Neuron (in vitro differentiated cells): Measurements from ENCODE around the gene MPHOSPH9.
"Not testable (repeated sequence)": the region's sequence is repeated elsewhere in the genome, so short reads cannot be mapped to it uniquely, and the experiment has no call there.

Experiments used
- H2AFZ ChIP-seq: one replicate; pipeline ENCODE4 v1.6.1; 2013; ENCODE audit warnings: low read depth, mild to moderate bottlenecking, inconsistent platforms, low read length, moderate library complexity
- H3K27me3 ChIP-seq: one replicate; pipeline ENCODE4 v1.6.1; 2013; ENCODE audit warnings: low read length; ENCODE audit not compliant: insufficient read depth
- H3K36me3 ChIP-seq: one replicate; pipeline ENCODE4 v1.6.1; 2013; ENCODE audit warnings: low read length; ENCODE audit not compliant: insufficient read depth
- H3K4me1 ChIP-seq: one replicate; pipeline ENCODE4 v1.6.1; 2013; ENCODE audit warnings: low read length; ENCODE audit not compliant: insufficient read depth
- H3K4me3 ChIP-seq: 2 replicates; pipeline ENCODE4 v1.5.1; 2013; ENCODE audit warnings: mild to moderate bottlenecking, low read length, moderate library complexity
- H3K9me3 ChIP-seq: one replicate; pipeline ENCODE4 v1.6.1; 2013; ENCODE audit warnings: low read length

MPHOSPH9 gene

GRCh38 chr12:123233505-123234308 lies 766 bp upstream of the MPHOSPH9 start:
- peak overlapping the region; percentile 20 for H2AFZ ChIP-seq
- no peaks in the 10 kb centered on the region for H3K27me3 ChIP-seq
- H3K9me3 ChIP-seq = no peaks in the 10 kb centered on the region
- H3K4me1 ChIP-seq = peaks cover 19% of the 10 kb centered on the region
- peaks cover 4% of the 10 kb centered on the region for H3K36me3 ChIP-seq
- H3K4me3 ChIP-seq = peak overlapping the region; percentile 83

DNA sequence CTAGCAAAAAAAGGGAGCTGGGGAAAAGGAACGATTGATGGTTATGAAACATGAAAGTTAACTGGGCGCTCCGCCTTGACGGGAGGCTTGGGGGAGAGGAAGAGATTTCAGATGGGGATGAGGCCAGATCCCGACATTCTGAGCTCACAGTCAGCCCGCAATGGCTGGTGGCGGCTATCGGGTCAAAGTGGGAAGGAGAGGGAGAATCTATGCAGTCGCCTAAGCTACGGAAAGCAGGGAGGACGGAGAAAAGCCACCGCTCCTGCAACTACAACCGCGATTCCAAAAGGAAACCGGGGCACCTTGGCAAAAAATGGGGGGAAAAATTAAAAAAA lies 502 bp downstream of the MPHOSPH9 start:
- H3K9me3 ChIP-seq = no peaks in the 10 kb centered on the region
- peak overlapping the region; percentile 83 for H3K4me3 ChIP-seq
- no peaks in the 10 kb centered on the region for H3K27me3 ChIP-seq
- peak overlapping the region; percentile 60 for H2AFZ ChIP-seq
- H3K36me3 ChIP-seq = peaks cover 4% of the 10 kb centered on the region
- peaks cover 31% of the 10 kb centered on the region for H3K4me1 ChIP-seq

DNA sequence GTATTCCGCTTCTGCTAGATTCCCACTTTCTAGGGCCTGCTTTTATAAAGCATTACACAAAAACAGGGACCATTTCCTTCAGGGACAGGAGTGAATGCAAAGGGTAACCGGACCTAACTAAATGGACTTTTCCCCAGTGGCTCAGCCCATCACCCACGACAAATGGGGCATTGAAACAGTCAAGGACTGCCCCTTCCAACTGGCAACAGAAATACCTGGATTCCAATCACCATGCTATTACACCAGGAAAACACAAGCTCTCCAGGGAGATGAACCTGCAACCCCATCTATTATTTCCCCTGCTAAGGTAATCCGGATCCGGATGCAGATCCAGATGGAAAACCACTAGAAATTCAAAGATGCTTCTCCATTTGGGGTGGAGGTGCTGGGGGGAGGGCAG lies 1.0 kb downstream of the MPHOSPH9 start:
- peaks cover 4% of the 10 kb centered on the region for H3K36me3 ChIP-seq
- H3K27me3 ChIP-seq = no peaks in the 10 kb centered on the region
- peak overlapping the region; percentile 83 for H3K4me3 ChIP-seq
- H3K4me1 ChIP-seq = peaks cover 33% of the 10 kb centered on the region
- H2AFZ ChIP-seq = peak overlapping the region; percentile 60
- no peaks in the 10 kb centered on the region for H3K9me3 ChIP-seq

DNA sequence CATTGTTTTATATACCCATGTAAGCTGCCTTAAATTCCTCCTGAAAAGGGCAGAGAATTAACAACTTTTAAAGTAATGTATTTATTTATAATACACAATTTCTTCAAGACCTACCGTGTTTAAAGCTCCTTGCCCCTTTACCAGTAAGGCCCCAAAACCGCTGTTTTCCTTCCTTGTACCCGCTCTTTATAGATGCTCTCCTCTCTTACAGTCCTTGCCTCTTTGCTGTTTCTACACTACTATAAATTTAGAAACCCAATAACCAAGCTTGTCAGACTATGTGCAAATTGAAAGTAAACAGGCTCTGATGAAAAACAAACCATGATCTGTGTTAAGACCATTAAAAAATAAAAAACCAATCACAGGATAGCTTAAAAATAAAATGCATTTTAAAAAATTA lies 3.9 kb downstream of the MPHOSPH9 start:
- Histone ChIP-seq H3K27me3 (no peaks in the 10 kb centered on the region), H3K4me3 (no peak overlapping the region), H3K36me3 (peaks cover 12% of the 10 kb centered on the region), H3K9me3 (no peaks in the 10 kb centered on the region), H2AFZ (no peak overlapping the region), H3K4me1 (peaks cover 30% of the 10 kb centered on the region)

DNA sequence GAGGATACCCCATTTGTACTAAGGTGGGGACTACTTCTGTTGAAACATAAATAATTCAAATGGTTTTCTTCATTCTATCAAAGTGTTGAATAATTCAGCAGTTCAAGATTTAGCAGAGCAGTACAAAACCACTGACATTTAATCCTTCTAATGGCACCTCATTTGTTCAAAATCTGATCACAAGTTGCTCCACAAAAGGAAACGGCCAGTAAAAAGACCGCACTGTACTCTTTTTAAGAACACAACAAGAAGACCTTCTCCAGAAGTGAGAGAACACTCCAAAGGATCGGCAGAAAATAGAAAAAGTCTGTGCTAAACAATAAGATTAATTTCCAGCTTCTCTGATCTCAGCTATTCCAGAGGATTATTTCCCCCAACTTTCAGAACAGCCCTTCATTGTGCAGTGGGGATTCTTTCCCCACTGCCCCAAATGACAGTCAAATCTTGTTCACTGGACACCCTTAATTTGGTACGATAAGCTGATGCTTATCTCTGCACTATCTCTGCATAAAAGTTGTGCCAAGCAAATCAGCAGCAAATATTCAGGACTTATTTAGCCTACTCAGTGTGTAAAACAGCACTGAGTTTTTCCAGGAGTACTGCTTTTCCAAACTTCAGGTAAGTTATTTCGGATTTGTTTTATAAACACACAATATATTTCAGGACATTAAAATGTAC lies 5.2 kb downstream of the MPHOSPH9 start:
- H3K36me3 ChIP-seq = peaks cover 22% of the 10 kb centered on the region
- H3K27me3 ChIP-seq = no peaks in the 10 kb centered on the region
- no peaks in the 10 kb centered on the region for H3K9me3 ChIP-seq
- H3K4me3 ChIP-seq = no peak overlapping the region
- H3K4me1 ChIP-seq = peaks cover 25% of the 10 kb centered on the region
- no peak overlapping the region for H2AFZ ChIP-seq

- H3K9me3 ChIP-seq = no peaks in the 10 kb centered on the region
- H3K4me3 ChIP-seq = no peak overlapping the region
- H3K36me3 ChIP-seq = peaks cover 41% of the 10 kb centered on the region
- no peaks in the 10 kb centered on the region for H3K27me3 ChIP-seq
- no peak overlapping the region for H2AFZ ChIP-seq
- peaks cover 15% of the 10 kb centered on the region for H3K4me1 ChIP-seq
Measured at GRCh38 chr12:123225443-123225842, 7.5 kb downstream of the MPHOSPH9 start.

- H2AFZ ChIP-seq = no peak overlapping the region
- peaks cover 9% of the 10 kb centered on the region for H3K4me1 ChIP-seq
- H3K4me3 ChIP-seq = no peak overlapping the region
- no peaks in the 10 kb centered on the region for H3K27me3 ChIP-seq
- H3K9me3 ChIP-seq = no peaks in the 10 kb centered on the region
- peaks cover 48% of the 10 kb centered on the region for H3K36me3 ChIP-seq
Measured at GRCh38 chr12:123223241-123223668, 9.7 kb downstream of the MPHOSPH9 start.

GRCh38 chr12:123207815-123208214 lies 25.1 kb downstream of the MPHOSPH9 start:
- not testable (repeated sequence) for H3K4me1 ChIP-seq, H3K9me3 ChIP-seq, H3K4me3 ChIP-seq, H2AFZ ChIP-seq, H3K27me3 ChIP-seq
- H3K36me3 ChIP-seq = peaks cover 60% of the 10 kb centered on the region

DNA sequence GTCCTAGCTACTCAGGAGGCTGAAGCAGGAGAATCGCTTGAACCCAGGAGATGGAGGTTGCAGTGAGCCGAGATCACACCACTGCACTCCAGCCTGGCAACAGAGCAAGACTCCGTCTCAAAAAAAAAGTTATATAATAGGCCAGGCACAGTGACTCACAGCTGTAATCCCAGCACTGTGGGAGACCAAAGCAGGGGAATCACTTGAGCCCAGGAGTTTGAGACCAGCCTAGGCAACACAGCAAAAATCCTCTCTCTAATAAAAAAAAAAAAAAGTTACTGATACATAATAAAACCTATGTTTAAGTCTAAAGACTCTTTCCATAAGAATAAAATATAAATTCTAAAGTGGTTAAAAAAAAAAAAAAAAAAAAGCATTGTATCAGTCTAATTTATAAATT lies 26.1 kb downstream of the MPHOSPH9 start:
- not testable (repeated sequence) for H3K4me3 ChIP-seq, H2AFZ ChIP-seq, H3K9me3 ChIP-seq, H3K4me1 ChIP-seq, H3K27me3 ChIP-seq
- peaks cover 64% of the 10 kb centered on the region for H3K36me3 ChIP-seq

GRCh38 chr12:123200414-123200813 lies 32.5 kb downstream of the MPHOSPH9 start:
- no peaks in the 10 kb centered on the region for H3K27me3 ChIP-seq
- no peak overlapping the region for H3K4me3 ChIP-seq
- H3K4me1 ChIP-seq = no peaks in the 10 kb centered on the region
- H3K36me3 ChIP-seq = peaks cover 68% of the 10 kb centered on the region
- no peak overlapping the region for H2AFZ ChIP-seq
- no peaks in the 10 kb centered on the region for H3K9me3 ChIP-seq

- Histone ChIP-seq H3K4me1 (no peaks in the 10 kb centered on the region), H3K27me3 (no peaks in the 10 kb centered on the region), H3K9me3 (no peaks in the 10 kb centered on the region), H3K4me3 (no peak overlapping the region), H3K36me3 (peaks cover 68% of the 10 kb centered on the region), H2AFZ (no peak overlapping the region)
Measured at GRCh38 chr12:123199936-123200335, 33.0 kb downstream of the MPHOSPH9 start.

DNA sequence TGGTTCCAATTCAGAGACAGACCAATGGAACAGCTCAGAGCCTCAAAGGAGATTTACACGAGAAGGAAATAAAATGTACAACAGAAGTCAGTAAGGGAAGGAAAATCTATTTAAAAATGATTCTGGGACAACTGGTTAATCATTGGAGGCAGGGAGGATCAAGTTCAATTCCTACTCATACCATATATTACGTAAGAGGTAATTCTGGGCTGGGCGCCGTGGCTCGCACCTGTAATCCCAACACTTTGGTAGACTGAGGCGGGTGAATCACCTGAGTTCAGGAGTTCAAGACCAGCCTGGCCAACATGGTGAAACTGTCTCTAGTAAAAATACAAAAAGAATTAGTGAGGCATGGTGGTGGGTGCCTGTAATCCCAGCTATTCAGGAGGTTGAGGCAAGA lies 45.3 kb downstream of the MPHOSPH9 start:
- Histone ChIP-seq H3K27me3 (no peaks in the 10 kb centered on the region), H3K36me3 (peaks cover 68% of the 10 kb centered on the region), H3K9me3 (no peaks in the 10 kb centered on the region), H3K4me1 (no peaks in the 10 kb centered on the region), H3K4me3 (no peak overlapping the region), H2AFZ (no peak overlapping the region)

DNA sequence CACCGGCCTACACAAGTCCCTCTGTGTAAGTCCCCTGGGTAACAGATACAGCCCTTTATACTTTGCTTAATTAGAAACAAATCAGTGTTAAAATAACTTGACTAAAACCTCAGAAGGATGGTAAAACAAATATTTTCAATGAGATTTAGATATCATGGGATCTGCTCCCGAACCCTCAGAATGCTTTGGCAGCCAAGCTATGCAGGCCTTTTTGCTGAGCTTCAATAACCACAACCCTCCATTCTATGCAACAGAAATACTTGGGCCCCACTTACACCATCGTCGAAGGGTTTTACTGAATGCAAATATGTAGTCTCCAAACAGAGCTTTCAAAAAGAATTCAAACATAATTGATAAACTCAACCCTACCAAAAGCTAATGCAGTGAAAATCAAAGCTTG lies 52.8 kb downstream of the MPHOSPH9 start:
- H3K27me3 ChIP-seq = no peaks in the 10 kb centered on the region
- no peak overlapping the region for H3K4me3 ChIP-seq
- H3K36me3 ChIP-seq = peaks cover 61% of the 10 kb centered on the region
- H3K9me3 ChIP-seq = no peaks in the 10 kb centered on the region
- H3K4me1 ChIP-seq = no peaks in the 10 kb centered on the region
- no peak overlapping the region for H2AFZ ChIP-seq
